ENCODE data around the gene UQCR11. TPM values are rescaled to one million over a fixed set of nuclear protein-coding genes. Genes with fewer than 3 reads are reported as not detected.

Gene UQCR11
- total RNA-seq, 1 donor from 2014 or later = 43.4 TPM

DNA sequence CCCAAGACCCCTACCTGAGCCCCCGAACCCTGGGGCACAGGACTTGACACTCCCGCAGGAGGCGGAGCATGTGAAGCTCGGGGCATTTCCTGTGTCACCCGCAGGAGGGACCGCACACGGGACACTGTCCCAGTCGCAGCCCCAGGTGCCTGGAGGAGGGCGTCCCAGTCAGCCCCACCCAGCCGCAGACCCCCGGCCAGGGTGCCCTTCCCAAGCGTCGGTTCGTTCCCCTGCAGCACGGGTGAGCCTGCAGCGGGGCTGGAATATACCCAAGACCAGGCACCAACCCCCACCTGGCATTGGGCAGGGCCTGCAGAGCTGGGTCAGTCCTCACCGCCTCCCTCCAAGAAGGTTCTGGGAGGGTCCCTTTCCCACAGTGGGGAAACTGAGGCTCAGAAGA lies 25.5 kb upstream of the UQCR11 start:
- no peaks in the 10 kb centered on the region for H3K27me3 ChIP-seq (ENCODE audit: control insufficient read depth, insufficient read depth, low read length)
- TF ChIP-seq, protein P1, sequence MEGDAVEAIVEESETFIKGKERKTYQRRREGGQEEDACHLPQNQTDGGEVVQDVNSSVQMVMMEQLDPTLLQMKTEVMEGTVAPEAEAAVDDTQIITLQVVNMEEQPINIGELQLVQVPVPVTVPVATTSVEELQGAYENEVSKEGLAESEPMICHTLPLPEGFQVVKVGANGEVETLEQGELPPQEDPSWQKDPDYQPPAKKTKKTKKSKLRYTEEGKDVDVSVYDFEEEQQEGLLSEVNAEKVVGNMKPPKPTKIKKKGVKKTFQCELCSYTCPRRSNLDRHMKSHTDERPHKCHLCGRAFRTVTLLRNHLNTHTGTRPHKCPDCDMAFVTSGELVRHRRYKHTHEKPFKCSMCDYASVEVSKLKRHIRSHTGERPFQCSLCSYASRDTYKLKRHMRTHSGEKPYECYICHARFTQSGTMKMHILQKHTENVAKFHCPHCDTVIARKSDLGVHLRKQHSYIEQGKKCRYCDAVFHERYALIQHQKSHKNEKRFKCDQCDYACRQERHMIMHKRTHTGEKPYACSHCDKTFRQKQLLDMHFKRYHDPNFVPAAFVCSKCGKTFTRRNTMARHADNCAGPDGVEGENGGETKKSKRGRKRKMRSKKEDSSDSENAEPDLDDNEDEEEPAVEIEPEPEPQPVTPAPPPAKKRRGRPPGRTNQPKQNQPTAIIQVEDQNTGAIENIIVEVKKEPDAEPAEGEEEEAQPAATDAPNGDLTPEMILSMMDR (IDR thresholded peaks at IDR 0.05; ENCODE audit: insufficient read depth, low read length, severe bottlenecking) = no peak
- no peak for FAIRE-seq

DNA sequence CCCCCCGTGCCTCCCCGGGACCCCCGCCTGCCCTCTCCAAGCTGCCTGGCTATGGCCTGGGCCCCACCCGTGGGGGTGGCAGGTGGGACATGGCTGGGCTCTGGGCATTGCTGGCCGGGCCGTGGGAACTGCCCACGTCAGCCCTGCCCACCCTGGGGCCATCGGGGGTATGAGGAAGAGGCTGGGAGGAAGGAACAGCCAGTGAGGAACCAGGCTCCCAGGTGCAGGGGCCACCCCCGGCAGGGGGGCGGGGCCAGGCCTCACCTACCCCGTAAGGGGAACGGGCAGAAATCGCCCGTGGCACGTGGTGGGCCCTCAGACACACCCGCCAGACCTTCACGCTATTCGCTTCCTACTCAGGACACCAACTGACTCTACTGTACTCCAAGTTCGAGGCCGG lies 24.8 kb upstream of the UQCR11 start:
- H3K27me3 ChIP-seq (ENCODE audit: control insufficient read depth, insufficient read depth, low read length) = no peaks in the 10 kb centered on the region
- no peak overlapping the region for H3K4me3 ChIP-seq (ENCODE audit: low read depth, low read length)
- H3K36me3 ChIP-seq (ENCODE audit: control insufficient read depth, insufficient read depth, low read length) = peaks cover 22% of the 10 kb centered on the region
- no peak for DNase-seq (ENCODE audit: low read depth)
- TF ChIP-seq, protein P1 (IDR thresholded peaks at IDR 0.05; ENCODE audit: insufficient read depth, low read length, severe bottlenecking) = no peak
- FAIRE-seq = no peak

More for the DNA sequence above, 25.5 kb upstream of the UQCR11 start:
- Histone ChIP-seq H3K36me3 (ENCODE audit: control insufficient read depth, insufficient read depth, low read length) (peaks cover 22% of the 10 kb centered on the region), H3K4me3 (ENCODE audit: low read depth, low read length) (no peak overlapping the region)
- DNase-seq (ENCODE audit: low read depth) = no peak

DNA sequence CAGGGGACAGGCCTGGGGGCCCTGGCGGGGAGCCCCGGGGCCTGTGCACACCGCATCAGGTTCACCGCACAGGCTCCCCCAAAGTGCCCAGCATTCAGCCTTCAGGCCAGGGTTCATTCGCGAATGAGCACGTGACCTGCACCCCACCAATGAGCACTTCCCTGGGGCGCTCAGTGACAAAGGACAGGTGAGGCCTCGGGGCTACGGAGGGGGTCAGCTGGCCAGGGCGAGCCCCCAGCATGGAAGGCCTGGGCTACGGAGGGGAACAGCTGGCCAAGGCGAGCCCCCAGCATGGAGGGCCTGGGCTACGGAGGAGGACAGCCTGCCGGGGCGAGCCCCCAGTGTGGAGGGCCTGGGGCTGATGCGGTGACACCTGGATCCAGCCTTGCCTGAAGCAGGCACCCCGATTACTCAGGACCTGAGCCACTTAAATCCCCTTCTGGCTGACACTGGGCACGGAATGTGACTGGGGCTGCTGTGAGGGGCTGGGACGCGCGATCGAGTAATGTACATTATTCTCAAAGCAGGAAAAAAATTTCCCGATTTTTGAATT lies 24.1 kb upstream of the UQCR11 start:
- TF ChIP-seq, protein P1 (IDR thresholded peaks at IDR 0.05; ENCODE audit: insufficient read depth, low read length, severe bottlenecking) = no peak
- DNase-seq (ENCODE audit: low read depth) (no peak), FAIRE-seq (no peak)
- H3K4me3 ChIP-seq (ENCODE audit: low read depth, low read length) = no peak overlapping the region
- H3K27me3 ChIP-seq (ENCODE audit: control insufficient read depth, insufficient read depth, low read length) = no peaks in the 10 kb centered on the region
- H3K36me3 ChIP-seq (ENCODE audit: control insufficient read depth, insufficient read depth, low read length) = peaks cover 22% of the 10 kb centered on the region

DNA sequence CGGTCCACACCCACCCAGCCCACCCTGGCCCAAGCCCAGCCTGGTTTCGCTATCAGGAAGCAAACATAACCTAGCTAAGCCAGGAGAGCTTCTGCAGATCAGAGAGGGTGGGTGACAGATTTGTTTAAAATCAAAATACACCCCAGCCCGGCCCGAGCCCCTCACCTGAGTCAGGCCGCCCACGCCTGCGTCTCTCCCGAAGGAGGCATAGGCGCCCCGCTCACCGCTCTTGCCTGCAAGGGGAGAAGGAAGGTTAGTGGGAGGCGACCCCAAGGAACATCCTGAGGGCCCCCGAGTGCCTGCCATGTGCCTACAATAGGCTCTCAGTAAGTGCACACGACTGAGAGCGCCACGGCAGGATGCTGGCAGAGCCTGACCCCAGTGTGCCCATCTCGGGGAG lies 21.9 kb upstream of the UQCR11 start:
- FAIRE-seq (no peak), DNase-seq (ENCODE audit: low read depth) (no peak)
- Histone ChIP-seq H3K4me3 (ENCODE audit: low read depth, low read length) (no peak overlapping the region), H3K27me3 (ENCODE audit: control insufficient read depth, insufficient read depth, low read length) (no peaks in the 10 kb centered on the region), H3K36me3 (ENCODE audit: control insufficient read depth, insufficient read depth, low read length) (peaks cover 21% of the 10 kb centered on the region)
- TF ChIP-seq, protein P1 (IDR thresholded peaks at IDR 0.05; ENCODE audit: insufficient read depth, low read length, severe bottlenecking) = no peak

DNA sequence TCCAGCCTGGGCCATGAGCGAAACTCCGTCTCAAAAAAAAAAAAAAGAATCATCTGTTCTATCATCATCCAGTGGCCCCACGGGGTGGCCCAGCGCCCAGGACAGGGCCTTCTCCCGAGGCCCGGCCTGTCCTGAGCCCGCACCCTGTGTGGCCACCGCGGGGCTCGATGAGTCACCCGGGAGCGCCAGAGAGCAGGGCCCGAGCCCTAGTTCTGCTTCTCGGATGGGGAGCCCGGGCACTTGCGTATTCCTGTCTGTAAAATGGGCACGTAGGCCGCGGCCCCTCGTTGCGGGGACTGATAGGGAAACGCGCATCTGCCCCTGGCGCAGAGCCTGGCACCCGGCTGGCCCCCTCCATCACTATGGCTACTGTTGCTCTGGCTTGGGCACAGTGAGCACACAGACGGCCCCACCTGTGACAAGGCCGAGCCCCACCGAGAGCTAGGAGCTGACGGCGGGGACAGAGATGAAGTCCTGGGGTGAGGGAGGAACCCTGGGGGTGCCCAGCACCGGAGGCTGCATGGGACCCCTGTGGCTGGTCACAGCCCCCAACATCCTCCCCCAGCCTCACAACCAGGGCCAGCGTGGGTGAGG lies 21.3 kb upstream of the UQCR11 start:
- TF ChIP-seq, protein P1 (IDR thresholded peaks at IDR 0.05; ENCODE audit: insufficient read depth, low read length, severe bottlenecking) = no peak
- Histone ChIP-seq H3K36me3 (ENCODE audit: control insufficient read depth, insufficient read depth, low read length) (peaks cover 17% of the 10 kb centered on the region), H3K27me3 (ENCODE audit: control insufficient read depth, insufficient read depth, low read length) (no peaks in the 10 kb centered on the region), H3K4me3 (ENCODE audit: low read depth, low read length) (no peak overlapping the region)
- FAIRE-seq (no peak), DNase-seq (ENCODE audit: low read depth) (no peak)

DNA sequence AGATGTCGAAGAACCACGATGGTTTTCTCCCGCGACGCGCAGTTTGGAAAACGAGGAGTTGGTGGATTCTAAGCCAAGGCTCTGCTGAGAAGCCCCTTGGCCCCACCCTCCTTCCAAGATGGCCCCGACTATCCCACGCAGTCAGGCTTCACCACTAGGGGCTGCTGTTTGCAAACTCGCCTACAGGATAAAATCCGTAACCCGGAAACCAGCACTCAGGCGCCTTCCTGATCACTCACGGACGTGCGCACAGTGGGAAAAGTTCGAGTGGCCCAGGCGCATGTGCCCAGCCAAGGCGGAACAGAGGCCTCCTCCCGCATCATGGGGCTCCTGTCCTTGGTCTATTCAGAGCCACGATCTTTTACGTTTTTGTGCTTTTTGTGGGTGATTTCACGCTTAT lies 19.2 kb upstream of the UQCR11 start:
- TF ChIP-seq, protein P1 (IDR thresholded peaks at IDR 0.05; ENCODE audit: insufficient read depth, low read length, severe bottlenecking) = peak; percentile 71
- FAIRE-seq (no peak), DNase-seq (ENCODE audit: low read depth) (peak; percentile 29)
- Histone ChIP-seq H3K4me3 (ENCODE audit: low read depth, low read length) (no peak overlapping the region), H3K27me3 (ENCODE audit: control insufficient read depth, insufficient read depth, low read length) (no peaks in the 10 kb centered on the region), H3K36me3 (ENCODE audit: control insufficient read depth, insufficient read depth, low read length) (peaks cover 24% of the 10 kb centered on the region)

Measured in bronchial epithelial cell (primary cell).